Keratinocyte (primary cell): Measurements from ENCODE around the gene UGT1A1.

Experiments used
- CTCF ChIP-seq, 3 experiments: IDR thresholded peaks in 1 of 3; conservative IDR thresholded peaks in 1 of 3; optimal IDR thresholded peaks in 1 of 3; 2 replicates in 2 of 3; 3 replicates in 1 of 3; pipeline versions ENCODE3 to v1.5.1; 2011; ENCODE audit warnings: low read length in 3 of 3, mild to moderate bottlenecking in 3 of 3, moderate library complexity in 2 of 3, control low read depth in 1 of 3, inconsistent platforms in 1 of 3; ENCODE audit not compliant: insufficient read depth in 2 of 3; ENCODE audit errors: extremely low read depth in 1 of 3
- EZH2 ChIP-seq: IDR thresholded peaks from one replicate; pipeline ENCODE4 v1.6.1; 2012; ENCODE audit warnings: inconsistent platforms, mild to moderate bottlenecking, low read length, moderate library complexity

GRCh38 chr2:233800208-233800607 is 40.1 kb downstream of the UGT1A1 start:
- TF ChIP-seq CTCF (optimal IDR thresholded peaks at IDR 0.05 in 1 of 3, IDR thresholded peaks at IDR 0.05 in 1 of 3, conservative IDR thresholded peaks at IDR 0.05 in 1 of 3; ENCODE audit: extremely low read depth in 1 of 3, insufficient read depth in 2 of 3, low read length in 3 of 3) (no peak), EZH2 (no peak)
